DLD1 (cell line): ENCODE data around the gene RNF157.
"Not testable (repeated sequence)": the region's sequence is repeated elsewhere in the genome, so short reads cannot be mapped to it uniquely, and the experiment has no call there.

Source experiments
- in situ Hi-C: cut with HindIII; loops from 2 replicates; pipeline ENCODE4 v1.10.0; 2017; ENCODE audit warnings: low sequenced_read_pairs

RNF157 gene

GRCh38 chr17:76255801-76256429 is 15.6 kb upstream of the RNF157 start:
- in situ Hi-C loops, result no loop called here

DNA sequence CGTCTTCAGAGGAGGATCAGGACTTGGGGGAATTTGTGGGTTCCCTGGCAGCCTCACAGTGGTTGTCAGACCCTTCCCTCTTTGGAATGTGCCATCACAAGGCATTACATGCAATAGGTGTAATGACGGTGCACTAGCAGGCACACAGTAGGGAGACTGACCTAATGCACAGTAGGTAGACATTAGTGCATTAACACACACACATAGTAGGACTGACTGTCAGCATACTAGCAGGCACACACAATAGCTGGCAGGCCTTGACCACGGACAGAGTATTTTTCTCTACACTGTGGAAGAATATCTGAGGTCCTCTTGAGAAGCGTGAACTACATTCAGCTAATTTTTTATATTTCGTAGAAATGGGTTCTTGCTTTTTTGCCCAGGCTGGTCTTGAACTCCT is 14.0 kb upstream of the RNF157 start:
- in situ Hi-C loops, result no loop called here

DNA sequence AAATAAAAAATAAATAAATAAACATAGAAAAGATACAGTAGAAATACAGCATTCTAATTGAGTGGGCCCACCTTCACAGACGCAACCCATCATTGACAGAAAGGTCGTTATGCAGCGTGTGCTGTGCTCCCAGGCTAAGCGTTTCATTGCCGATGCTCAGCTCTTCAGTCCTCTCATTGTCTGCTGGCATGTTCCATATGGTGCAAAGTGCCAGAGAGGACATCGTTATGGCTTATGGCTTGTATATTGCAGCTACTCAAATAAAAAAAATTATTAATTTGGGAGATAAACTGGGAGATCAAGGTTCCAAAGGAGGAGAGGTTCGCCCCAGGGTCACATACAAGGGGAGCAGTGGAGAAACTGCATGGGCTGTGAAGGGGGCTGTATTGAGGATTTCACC is 13.5 kb upstream of the RNF157 start:
- in situ Hi-C loops, result no loop called here

GRCh38 chr17:76252967-76253766 is 12.9 kb upstream of the RNF157 start:
- in situ Hi-C loops, result not testable (repeated sequence)

DNA sequence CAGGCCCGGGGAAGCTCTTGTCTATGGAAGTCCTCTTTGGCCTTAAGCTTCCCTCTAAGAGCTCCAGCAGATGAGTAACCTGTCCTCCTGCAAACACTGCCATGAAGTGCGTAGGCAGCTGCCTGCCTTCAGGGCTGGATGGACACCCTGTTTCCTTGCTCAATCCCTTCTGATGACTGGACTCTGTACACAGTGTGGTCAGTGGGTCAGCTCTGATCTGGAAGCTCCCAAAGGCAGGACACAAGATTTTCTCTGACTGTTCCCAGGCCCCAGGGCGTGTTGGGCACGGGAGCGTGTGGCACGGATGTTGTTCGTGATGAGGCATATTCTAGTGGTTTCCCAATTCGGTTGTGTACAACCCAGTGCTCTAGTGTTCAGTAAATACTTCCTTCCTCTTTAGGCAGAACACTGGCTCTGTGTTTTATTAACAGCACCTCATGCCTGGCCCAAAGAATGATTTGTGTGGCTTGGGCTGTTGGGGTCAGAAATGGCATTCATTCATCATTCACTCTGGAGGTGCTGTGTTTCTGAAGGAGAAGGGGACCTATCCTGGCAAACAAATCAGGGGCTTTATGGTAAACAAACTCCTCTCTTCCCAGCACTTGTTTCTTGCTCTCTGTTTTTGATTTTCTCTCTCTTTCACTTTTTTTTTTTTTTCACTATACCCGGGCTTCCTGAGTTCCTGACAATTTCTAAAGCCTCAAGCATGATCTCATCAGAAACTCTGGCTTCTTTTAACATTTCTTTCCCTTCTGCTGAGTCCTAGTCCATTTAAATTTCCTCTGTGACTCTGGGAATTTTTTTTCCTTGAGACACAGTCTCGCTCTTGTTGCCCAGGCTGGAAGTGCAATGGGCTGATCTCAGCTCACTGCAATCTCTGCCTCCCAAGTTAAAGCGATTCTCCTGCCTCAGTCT is 12.0 kb upstream of the RNF157 start:
- in situ Hi-C loops, result no loop called here

DNA sequence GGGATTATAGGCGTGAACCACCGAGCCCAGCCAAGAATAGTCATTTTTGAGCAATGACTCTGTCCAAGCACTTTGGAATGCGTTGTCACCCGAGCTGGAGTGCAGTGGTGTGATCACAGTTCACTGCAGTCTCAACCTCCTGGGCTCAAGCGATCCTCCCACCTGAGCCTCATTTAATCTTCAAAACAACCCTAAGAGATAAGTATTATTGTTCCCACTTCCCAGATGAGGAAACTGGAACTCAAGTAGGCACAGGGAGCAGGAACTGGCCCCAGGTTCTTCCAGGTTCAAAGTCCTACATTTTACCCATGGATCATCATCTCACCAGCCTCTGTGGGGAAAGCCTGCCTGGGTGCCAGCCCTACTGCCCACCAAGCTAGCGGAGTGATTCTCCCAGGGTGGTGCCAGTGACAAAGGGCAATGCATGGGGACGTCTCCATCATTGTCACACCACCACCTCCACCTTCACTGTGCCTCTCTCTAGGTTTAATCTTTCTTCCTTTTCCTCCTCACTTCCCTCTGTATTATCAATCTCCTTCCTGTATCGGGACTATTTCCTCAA is 11.3 kb upstream of the RNF157 start:
- in situ Hi-C loops, result no loop called here

- in situ Hi-C loops, result no loop called here
Observed at GRCh38 chr17:76250141-76250540, 9.8 kb upstream of the RNF157 start.

GRCh38 chr17:76248013-76248782 is 7.9 kb upstream of the RNF157 start:
- in situ Hi-C loops, result no loop called here

DNA sequence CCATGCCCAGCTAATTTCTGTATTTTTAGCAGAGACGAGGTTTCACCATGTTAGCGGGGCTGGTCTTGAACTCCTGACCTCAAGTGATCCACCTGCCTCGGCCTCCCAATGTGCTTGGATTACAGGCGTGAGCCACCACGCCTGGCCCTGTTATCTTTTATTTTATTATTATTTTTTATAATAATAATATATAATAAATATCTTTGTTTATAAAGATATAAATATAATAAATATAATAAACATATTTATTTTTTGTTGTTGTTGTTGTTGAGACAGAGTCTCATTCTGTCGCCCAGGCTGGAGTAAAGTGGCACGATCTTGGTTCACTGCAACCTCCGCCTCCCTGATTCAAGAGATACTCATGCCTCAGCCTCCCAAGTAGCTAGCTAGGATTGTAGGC is 7.0 kb upstream of the RNF157 start:
- in situ Hi-C loops, result no loop called here

DNA sequence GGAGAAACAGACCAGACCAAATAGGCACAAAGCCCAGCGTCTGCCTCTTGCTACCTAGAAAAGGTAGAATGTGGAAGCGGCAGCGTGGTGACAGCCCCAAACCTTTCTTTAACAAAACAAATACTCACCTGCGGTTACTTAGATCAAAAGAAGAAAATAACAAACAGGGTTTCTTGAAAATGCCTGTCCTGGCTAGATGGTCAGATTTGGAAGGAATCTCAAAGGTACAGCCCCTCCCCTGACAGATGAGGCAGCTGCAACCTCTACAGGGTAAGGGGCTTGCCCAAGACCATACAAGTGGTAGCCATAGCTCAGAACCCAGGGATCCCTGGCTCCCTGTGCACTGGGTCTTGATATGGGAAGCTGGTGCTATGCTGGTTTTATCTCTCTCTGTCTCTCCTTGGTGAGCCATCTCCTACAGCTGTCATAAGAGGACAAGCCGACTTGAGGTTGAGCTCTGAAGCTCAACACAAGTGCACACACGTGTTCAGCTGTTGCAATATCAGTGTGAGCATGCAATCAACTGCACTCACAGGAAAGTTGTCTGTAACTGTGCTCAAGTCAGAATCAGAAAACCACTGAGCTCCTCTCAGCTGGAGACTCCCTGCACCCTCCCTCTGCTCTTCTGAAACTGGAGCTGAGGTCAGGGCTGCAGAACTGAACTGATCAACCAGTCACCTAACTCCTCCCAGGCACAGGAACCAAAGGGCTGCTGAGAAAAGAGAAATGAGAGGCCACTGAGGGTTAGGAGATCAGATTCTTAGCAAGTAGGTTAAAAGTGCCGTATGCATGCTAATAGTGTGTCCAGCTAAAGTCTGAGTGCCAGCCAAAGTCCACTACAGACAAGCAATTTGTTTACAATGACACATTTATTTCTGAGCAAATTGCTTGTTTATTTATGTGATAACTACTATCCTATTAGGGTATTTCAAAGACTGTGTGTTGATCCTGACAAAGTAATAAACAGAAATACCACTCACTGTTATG is 6.1 kb upstream of the RNF157 start:
- in situ Hi-C loops, result no loop called here

DNA sequence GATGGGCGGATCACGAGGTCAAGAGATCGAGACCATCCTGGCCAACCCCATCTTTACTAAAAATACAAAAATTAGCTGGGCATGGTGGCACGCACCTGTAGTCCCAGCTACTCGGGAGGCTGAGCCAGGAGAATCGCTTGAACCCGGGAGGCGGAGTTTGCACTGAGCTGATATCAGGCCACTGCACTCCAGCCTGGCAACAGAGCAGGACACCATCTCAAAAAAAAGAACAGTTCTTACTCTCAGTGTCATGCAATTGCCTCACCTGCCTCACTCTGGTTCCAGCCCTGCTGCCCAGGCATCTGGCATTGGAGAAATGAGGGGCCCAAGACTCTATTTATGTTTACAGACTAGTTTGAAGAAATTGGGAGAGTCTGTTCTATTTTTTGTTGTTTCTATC is 4.4 kb upstream of the RNF157 start:
- in situ Hi-C loops, result not testable (repeated sequence)

DNA sequence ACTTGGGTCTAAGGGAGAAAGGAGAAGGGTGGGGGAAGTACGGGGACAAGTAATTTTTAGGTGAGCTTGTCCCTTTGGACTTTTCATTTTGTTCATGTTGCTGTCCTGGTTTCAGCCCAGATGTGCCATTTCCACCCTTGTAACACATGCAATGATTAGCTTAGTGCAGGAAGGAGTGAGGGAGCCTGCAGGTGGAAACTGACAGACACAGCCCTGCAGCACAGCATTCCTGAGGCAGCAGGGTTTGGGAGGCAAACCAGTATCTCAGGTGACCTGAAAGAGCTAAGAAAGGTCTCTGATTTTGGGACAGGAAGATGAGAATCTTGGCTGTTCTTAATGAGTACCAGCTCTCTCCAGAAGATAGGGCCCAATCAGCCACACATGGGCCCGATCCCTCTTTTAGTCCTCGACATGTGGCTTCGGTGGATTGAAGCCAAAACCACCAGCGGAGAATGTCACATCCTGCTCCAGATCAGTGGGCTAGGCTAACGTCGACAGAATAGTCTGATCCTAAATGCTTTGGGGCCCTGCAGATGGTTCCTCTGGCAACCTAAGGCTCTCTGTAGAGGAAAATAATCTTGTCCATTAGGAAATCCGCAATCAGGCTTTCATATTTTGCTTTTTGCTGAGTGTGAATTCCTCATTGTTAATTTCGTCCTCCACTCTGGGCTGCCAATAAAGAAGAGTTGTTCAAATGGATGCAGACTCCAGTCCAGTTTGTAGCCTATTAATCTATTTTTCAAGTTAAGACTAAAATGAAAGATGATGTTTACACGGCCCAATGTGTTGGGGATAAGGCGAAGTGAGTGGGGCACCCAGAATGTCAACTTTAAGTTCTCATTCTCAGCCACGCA is 3.8 kb upstream of the RNF157 start:
- in situ Hi-C loops, result no loop called here

DNA sequence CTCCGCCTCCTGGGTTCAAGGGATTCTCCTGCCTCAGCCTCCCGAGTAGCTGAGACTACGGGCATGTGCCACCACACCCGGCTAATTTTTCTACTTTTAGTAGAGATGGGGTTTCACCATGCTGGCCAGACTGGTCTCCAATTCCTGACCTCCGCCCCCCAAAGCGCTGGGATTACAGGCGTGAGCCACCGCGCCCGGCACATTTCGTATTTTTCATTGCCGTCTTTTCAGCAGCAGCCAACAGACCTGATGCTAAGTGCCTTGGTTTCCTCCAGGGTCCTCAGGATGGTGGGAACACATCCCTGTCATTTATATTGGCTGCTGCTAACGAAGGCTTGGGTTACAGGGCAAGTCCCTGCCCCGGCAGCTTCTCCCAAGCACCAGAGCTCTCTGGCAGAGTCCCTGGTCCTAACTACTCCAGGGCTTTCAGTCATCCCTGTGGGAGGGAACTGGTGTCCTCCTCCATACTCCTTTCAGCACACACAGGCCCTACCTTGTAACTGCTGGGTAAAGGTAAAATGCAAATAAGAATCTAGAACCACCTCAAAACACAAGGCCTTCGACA is 1.5 kb upstream of the RNF157 start:
- in situ Hi-C loops, result no loop called here

- in situ Hi-C loops, result no loop called here
Observed at GRCh38 chr17:76241204-76241538, 878 bp upstream of the RNF157 start.

GRCh38 chr17:76239538-76240274 is 587 bp downstream of the RNF157 start:
- in situ Hi-C loops, result no loop called here

DNA sequence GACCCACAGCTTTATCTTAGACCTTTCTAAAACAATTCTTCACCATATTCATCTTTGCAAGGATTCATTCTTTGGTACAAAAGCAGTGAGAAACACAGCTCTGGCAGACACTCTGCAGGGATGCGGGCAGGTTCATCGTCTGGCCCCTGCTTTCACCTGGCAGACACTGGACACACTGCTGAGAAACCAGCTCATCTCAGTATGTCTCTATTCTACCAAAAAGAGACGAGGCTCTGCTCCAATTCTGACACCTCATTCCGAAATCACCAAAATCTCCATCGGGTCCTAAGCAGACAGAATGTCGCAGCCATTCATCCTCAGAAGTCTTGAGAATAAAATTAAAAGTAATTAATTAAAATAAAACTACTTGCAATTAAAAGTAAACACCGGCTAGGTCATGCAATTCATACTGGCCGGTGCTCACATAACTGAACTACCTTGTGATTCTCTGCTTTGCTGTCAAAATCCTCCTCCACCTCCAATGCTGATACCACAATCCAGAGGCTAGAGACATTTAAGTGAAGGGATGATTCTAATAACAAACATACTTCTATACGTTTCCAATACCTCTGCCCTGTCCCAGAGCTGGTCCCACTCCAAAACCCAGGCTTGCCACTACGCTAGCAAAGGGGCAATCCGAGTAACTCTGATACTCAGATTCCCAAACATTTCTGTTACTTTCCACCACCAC is 1.3 kb downstream of the RNF157 start:
- in situ Hi-C loops, result no loop called here

GRCh38 chr17:76237859-76238313 is 2.4 kb downstream of the RNF157 start:
- in situ Hi-C loops, result no loop called here
